Esophagus muscularis mucosa (tissue), 4 donors: ENCODE results near the gene UBTF. TPM values are rescaled to one million over a fixed set of nuclear protein-coding genes. Genes with fewer than 3 reads are reported as not detected.

Source experiments
- DNase-seq: peaks from one replicate; pipeline ENCODE4 v3.0.0-alpha.2; 2017; ENCODE audit errors: extremely low spot score
- H3K27ac ChIP-seq, 4 donors: fragments of 200-600 bp; sonication (generic); replicated peaks in 1 of 4; 1 replicate in 3 of 4; 2 replicates in 1 of 4; pipeline ENCODE4 v1.5.1; 2016 to 2019; ENCODE audit warnings: mild to moderate bottlenecking in 1 of 4
- H3K27me3 ChIP-seq, 4 donors: fragments of 200-600 bp; sonication (generic); one replicate each; pipeline versions ENCODE4 v1.5.1 to v1.6.0; 2016 to 2019
- H3K36me3 ChIP-seq, 4 donors: fragments of 200-600 bp; sonication (generic); one replicate each; pipeline ENCODE4 v1.5.1; 2016 to 2019
- H3K4me1 ChIP-seq, 4 donors: fragments of 200-600 bp; sonication (generic); one replicate each; pipeline ENCODE4 v1.5.1; 2016 to 2019
- H3K4me3 ChIP-seq, 4 donors: fragments of 200-600 bp; sonication (generic); 1 replicate in 2 of 4; 2 replicates in 2 of 4; pipeline ENCODE4 v1.5.1; 2016 to 2019; ENCODE audit warnings: mild to moderate bottlenecking in 4 of 4, moderate library complexity in 1 of 4
- H3K9me3 ChIP-seq, 4 donors: fragments of 200-600 bp; sonication (generic); 1 replicate in 3 of 4; 2 replicates in 1 of 4; pipeline ENCODE4 v1.5.1; 2016 to 2019
- EP300 ChIP-seq: sonication (generic); formaldehyde crosslinking; IDR thresholded peaks from one replicate; pipeline ENCODE4 v1.6.1; 2017; ENCODE audit warnings: antibody characterized with exemption
- POLR2A ChIP-seq: fragments of 450-650 bp; IDR thresholded peaks from one replicate; pipeline ENCODE4 v1.6.1; 2017; ENCODE audit warnings: antibody characterized with exemption, moderate library complexity, mild to moderate bottlenecking, low read depth
- POLR2AphosphoS5 ChIP-seq, 2 donors: sonication (generic); formaldehyde crosslinking; IDR thresholded peaks; one replicate each; pipeline ENCODE4 v1.6.1; 2017; ENCODE audit warnings: antibody characterized with exemption in 2 of 2
- WGBS: methylation state at CpG from one replicate; pipeline ENCODE4 v1.1.5; 2018; 5-methylcytosine and 5-hydroxymethylcytosine counted together
- intact Hi-C: fragments of 100-400 bp; cut with DNase I; formaldehyde crosslinking; loops from one replicate; pipeline ENCODE4 v1.15.1; 2023
- small RNA-seq, 3 donors: library from RNA; depleted of rRNA; stranded (forward); fragments of <200 nt; gene quantifications; one replicate each; pipeline ENCODE3, GENCODE V24; 2016
- total RNA-seq, 4 donors: library from RNA; depleted of rRNA; stranded (reverse); fragments of >200 nt; gene quantifications; one replicate each; pipeline versions ENCODE4 v1.1.0 to v1.2.1, GENCODE V29; 2016
- TF ChIP-seq, protein P1 (sequence below), 3 experiments: fragments of 200-600 bp in 2 of 3; fragments of 450-650 bp in 1 of 3; sonication (generic) in 2 of 3; IDR thresholded peaks; one replicate each; pipeline ENCODE4 v1.5.1; 2017 to 2019; ENCODE audit warnings: antibody characterized with exemption in 3 of 3, mild to moderate bottlenecking in 2 of 3, moderate library complexity in 1 of 3

UBTF gene
- total RNA-seq, 4 donors from 2014 or later: 48.7 to 78.8 (median 66.1) TPM

- TF ChIP-seq, protein P1, sequence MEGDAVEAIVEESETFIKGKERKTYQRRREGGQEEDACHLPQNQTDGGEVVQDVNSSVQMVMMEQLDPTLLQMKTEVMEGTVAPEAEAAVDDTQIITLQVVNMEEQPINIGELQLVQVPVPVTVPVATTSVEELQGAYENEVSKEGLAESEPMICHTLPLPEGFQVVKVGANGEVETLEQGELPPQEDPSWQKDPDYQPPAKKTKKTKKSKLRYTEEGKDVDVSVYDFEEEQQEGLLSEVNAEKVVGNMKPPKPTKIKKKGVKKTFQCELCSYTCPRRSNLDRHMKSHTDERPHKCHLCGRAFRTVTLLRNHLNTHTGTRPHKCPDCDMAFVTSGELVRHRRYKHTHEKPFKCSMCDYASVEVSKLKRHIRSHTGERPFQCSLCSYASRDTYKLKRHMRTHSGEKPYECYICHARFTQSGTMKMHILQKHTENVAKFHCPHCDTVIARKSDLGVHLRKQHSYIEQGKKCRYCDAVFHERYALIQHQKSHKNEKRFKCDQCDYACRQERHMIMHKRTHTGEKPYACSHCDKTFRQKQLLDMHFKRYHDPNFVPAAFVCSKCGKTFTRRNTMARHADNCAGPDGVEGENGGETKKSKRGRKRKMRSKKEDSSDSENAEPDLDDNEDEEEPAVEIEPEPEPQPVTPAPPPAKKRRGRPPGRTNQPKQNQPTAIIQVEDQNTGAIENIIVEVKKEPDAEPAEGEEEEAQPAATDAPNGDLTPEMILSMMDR (IDR thresholded peaks at IDR 0.05): no peak
- TF ChIP-seq EP300 (no peak), POLR2AphosphoS5 (IDR thresholded peaks at IDR 0.05) (no peak), POLR2A (no peak)
- H3K27ac ChIP-seq: no peak overlapping the region
- WGBS: 89% methylated on average over 2 of the region's 2 CpGs
- H3K27me3 ChIP-seq: no peaks in the 10 kb centered on the region
- peaks cover 0 to 12% (median 0%) of the 10 kb centered on the region in 4 donors for H3K36me3 ChIP-seq
- no peak overlapping the region for H3K4me3 ChIP-seq
- no peaks in the 10 kb centered on the region for H3K9me3 ChIP-seq
- no peak for DNase-seq
- intact Hi-C loops: no loop called here
- H3K4me1 ChIP-seq: peaks cover 0 to under 1% (median 0%) of the 10 kb centered on the region in 4 donors
Measured at GRCh38 chr17:44155488-44155887, 64.0 kb downstream of the UBTF start.

Small RNA genes lying within 50 kb of the gene (small RNA-seq; reads per million reads assigned to genes)
- 0 reads per million in 3 donors for gene MIR6782

Other genes starting within 250 kb of the UBTF start
- gene NAGS, start 215.1 kb downstream of the UBTF start, total RNA-seq: 1 to 10 TPM in 3 of 4 donors, under 1 TPM in 1; 0.83 to 3.4 (median 1.8) TPM
- gene TMEM101, start 204.7 kb downstream of the UBTF start, total RNA-seq: 10 to 100 TPM; 22.9 to 30.7 (median 27.2) TPM
- 10 to 100 TPM; 37.8 to 59.2 (median 46.0) TPM for gene LSM12, start 153.0 kb downstream of the UBTF start, total RNA-seq
- 10 to 100 TPM; 23.9 to 37.5 (median 30.7) TPM for gene G6PC3, start 148.9 kb downstream of the UBTF start, total RNA-seq
- 100 to 1,000 TPM in 3 of 4 donors, 10 to 100 TPM in 1; 75.6 to 237 (median 130) TPM for gene HDAC5, start 96.0 kb downstream of the UBTF start, total RNA-seq
- gene HROB, start 77.7 kb downstream of the UBTF start, total RNA-seq: 1 to 10 TPM; 1.7 to 4.6 (median 2.6) TPM
- 10 to 100 TPM in 1 of 4 donors, 1 to 10 TPM in 3; 3.3 to 10.8 (median 6.0) TPM for gene ASB16, start 49.0 kb downstream of the UBTF start, total RNA-seq
- gene TMUB2, start 32.7 kb downstream of the UBTF start, total RNA-seq: 10 to 100 TPM; 25.3 to 50.3 (median 33.4) TPM
- 10 to 100 TPM; 41.9 to 72.6 (median 50.0) TPM for gene ATXN7L3, start 19.8 kb downstream of the UBTF start, total RNA-seq
- gene SLC4A1, start 48.5 kb upstream of the UBTF start, total RNA-seq: 1 to 10 TPM in 1 of 4 donors, under 1 TPM in 2, not detected in 1; 0.11 to 2.0 (median 0.19) TPM
- 1 to 10 TPM in 3 of 4 donors, under 1 TPM in 1; 0.42 to 2.8 (median 1.7) TPM for gene RUNDC3A, start 88.9 kb upstream of the UBTF start, total RNA-seq
- 10 to 100 TPM; 41.1 to 69.0 (median 56.8) TPM for gene SLC25A39, start 105.1 kb upstream of the UBTF start, total RNA-seq
- 100 to 1,000 TPM; 169 to 313 (median 260) TPM for gene GRN, start 125.6 kb upstream of the UBTF start, total RNA-seq
- gene FAM171A2, start 144.2 kb upstream of the UBTF start, total RNA-seq: 1 to 10 TPM in 2 of 4 donors, under 1 TPM in 2; 0.42 to 2.0 (median 1.2) TPM
- 1 to 10 TPM in 2 of 4 donors, under 1 TPM in 2; 0.42 to 1.7 (median 1.0) TPM for gene ITGA2B, start 170.0 kb upstream of the UBTF start, total RNA-seq